Duodenal mucosa (tissue), 2 donors: ENCODE measurements around the gene NEMP2.

Source experiments
- H3K27ac ChIP-seq: one replicate; pipeline ENCODE4 v1.7.0; 2013; ENCODE audit warnings: low read depth, low read length
- H3K27me3 ChIP-seq, 2 donors: one replicate each; pipeline ENCODE4 v1.7.0; 2013; ENCODE audit warnings: low read length in 2 of 2, control low read depth in 1 of 2; ENCODE audit not compliant: insufficient read depth in 2 of 2, control insufficient read depth in 1 of 2
- H3K36me3 ChIP-seq, 2 donors: one replicate each; pipeline ENCODE4 v1.7.0; 2013; ENCODE audit warnings: low read length in 2 of 2, control low read depth in 1 of 2; ENCODE audit not compliant: insufficient read depth in 2 of 2, control insufficient read depth in 1 of 2
- H3K4me1 ChIP-seq, 2 donors: one replicate each; pipeline ENCODE4 v1.7.0; 2013; ENCODE audit warnings: low read length in 2 of 2, control low read depth in 1 of 2; ENCODE audit not compliant: insufficient read depth in 2 of 2, control insufficient read depth in 1 of 2
- H3K4me3 ChIP-seq, 2 donors: one replicate each; pipeline ENCODE4 v1.7.0; 2013; ENCODE audit warnings: low read length in 2 of 2, low read depth in 1 of 2
- H3K9ac ChIP-seq, 2 donors: one replicate each; pipeline ENCODE4 v1.7.0; 2013; ENCODE audit warnings: low read length in 2 of 2, low read depth in 1 of 2
- H3K9me3 ChIP-seq, 2 donors: one replicate each; pipeline ENCODE4 v1.7.0; 2013; ENCODE audit warnings: low read length in 2 of 2, control low read depth in 1 of 2; ENCODE audit not compliant: control insufficient read depth in 1 of 2

Gene NEMP2

GRCh38 chr2:190538201-190538600 is 3.7 kb upstream of the NEMP2 start:
- H3K4me1 ChIP-seq: peaks cover 6 to 7% of the 10 kb centered on the region in 2 donors
- H3K27ac ChIP-seq: no peak overlapping the region
- peaks cover 10 to 27% of the 10 kb centered on the region in 2 donors for H3K9me3 ChIP-seq
- no peak overlapping the region for H3K9ac ChIP-seq
- no peaks in the 10 kb centered on the region for H3K27me3 ChIP-seq
- no peaks in the 10 kb centered on the region for H3K36me3 ChIP-seq
- no peak overlapping the region for H3K4me3 ChIP-seq

DNA sequence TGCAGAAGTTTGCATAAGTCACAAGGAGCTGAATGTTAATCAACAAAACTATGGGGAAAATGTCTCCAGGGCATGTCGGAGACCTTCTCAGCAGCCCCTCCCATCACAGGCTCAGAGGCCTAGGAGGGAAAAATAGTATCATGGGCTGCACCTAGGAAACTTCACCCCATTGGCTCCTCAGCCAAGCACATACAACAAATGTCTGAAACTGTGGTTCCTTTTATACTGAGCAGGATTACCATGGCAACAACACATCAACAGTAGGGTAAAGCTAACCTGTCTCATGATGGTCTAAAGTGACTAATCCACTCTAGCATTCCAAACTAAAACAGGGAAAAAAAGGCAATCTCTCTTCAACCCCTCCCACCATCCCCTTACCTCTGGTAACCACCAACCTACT is 3.2 kb upstream of the NEMP2 start:
- Histone ChIP-seq H3K4me3 (no peak overlapping the region), H3K9ac (no peak overlapping the region), H3K36me3 (no peaks in the 10 kb centered on the region), H3K4me1 (peaks cover 6 to 7% of the 10 kb centered on the region in 2 donors), H3K27me3 (no peaks in the 10 kb centered on the region), H3K9me3 (peaks cover 10 to 27% of the 10 kb centered on the region in 2 donors), H3K27ac (no peak overlapping the region)

- peak overlapping the region; percentile 76 to 77 for H3K4me3 ChIP-seq
- H3K27ac ChIP-seq: no peak overlapping the region
- H3K9me3 ChIP-seq: peaks cover 8 to 23% of the 10 kb centered on the region in 2 donors
- H3K4me1 ChIP-seq: peaks cover 6 to 7% of the 10 kb centered on the region in 2 donors
- H3K36me3 ChIP-seq: no peaks in the 10 kb centered on the region
- peak overlapping the region; percentile 76 to 81 for H3K9ac ChIP-seq
- H3K27me3 ChIP-seq: no peaks in the 10 kb centered on the region
Observed at GRCh38 chr2:190535586-190535985, 1.1 kb upstream of the NEMP2 start.

DNA sequence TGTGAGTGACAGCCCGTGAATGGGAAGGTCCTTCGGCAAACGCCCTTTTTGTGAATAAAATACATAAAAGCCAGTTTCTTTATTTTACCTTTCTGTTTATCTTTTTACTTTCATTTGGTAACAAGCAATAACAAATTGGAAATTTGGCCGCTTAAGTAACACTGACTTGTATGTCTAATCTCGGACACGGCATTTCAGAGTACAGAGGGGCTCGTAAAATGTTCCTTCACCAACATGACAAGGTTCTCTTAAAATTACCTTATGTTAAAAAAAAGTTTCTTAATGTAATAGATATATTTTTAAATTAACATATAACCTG is 558 bp upstream of the NEMP2 start:
- Histone ChIP-seq H3K4me1 (peaks cover 6 to 7% of the 10 kb centered on the region in 2 donors), H3K27me3 (no peaks in the 10 kb centered on the region), H3K9me3 (peaks cover 3 to 18% of the 10 kb centered on the region in 2 donors), H3K4me3 (peak overlapping the region; percentile 76 to 77), H3K36me3 (no peaks in the 10 kb centered on the region), H3K9ac (peak overlapping the region; percentile 76 to 81), H3K27ac (peak overlapping the region; percentile 92)

DNA sequence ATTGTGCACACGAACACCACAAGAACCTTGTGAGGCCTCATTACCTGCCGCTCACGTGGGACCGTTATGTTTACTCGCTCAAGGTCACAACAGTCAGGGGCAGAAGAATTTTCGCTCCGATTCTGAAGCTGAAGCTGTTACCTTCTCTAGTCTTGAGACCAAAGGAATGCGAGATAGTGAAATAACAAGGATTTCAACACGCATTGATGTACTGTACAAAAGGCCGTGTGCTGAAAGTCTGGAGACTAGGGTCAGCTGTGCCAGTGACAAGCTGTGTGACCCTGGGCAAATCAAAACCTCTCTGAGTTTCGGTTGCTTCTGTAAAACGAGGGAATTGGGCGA is 583 bp downstream of the NEMP2 start:
- peak overlapping the region; percentile 92 for H3K27ac ChIP-seq
- no peaks in the 10 kb centered on the region for H3K27me3 ChIP-seq
- H3K36me3 ChIP-seq: no peaks in the 10 kb centered on the region
- peaks cover 0 to 7% of the 10 kb centered on the region in 2 donors for H3K9me3 ChIP-seq
- peak overlapping the region; percentile 76 to 77 for H3K4me3 ChIP-seq
- peak overlapping the region; percentile 76 to 81 for H3K9ac ChIP-seq
- peaks cover 6 to 7% of the 10 kb centered on the region in 2 donors for H3K4me1 ChIP-seq

GRCh38 chr2:190533175-190533967 is 1.2 kb downstream of the NEMP2 start:
- H3K9ac ChIP-seq: peak overlapping the region; percentile 76 to 81
- H3K27me3 ChIP-seq: no peaks in the 10 kb centered on the region
- H3K4me1 ChIP-seq: peaks cover 6 to 7% of the 10 kb centered on the region in 2 donors
- peak overlapping the region; percentile 92 for H3K27ac ChIP-seq
- H3K9me3 ChIP-seq: peaks cover 0 to 5% of the 10 kb centered on the region in 2 donors
- no peaks in the 10 kb centered on the region for H3K36me3 ChIP-seq
- H3K4me3 ChIP-seq: peak overlapping the region; percentile 76 to 77

- no peak overlapping the region for H3K9ac ChIP-seq
- H3K4me3 ChIP-seq: no peak overlapping the region
- no peak overlapping the region for H3K27ac ChIP-seq
- no peaks in the 10 kb centered on the region for H3K27me3 ChIP-seq
- H3K9me3 ChIP-seq: peaks cover 0 to under 1% of the 10 kb centered on the region in 2 donors
- peaks cover 6 to 7% of the 10 kb centered on the region in 2 donors for H3K4me1 ChIP-seq
- H3K36me3 ChIP-seq: no peaks in the 10 kb centered on the region
Observed at GRCh38 chr2:190532581-190532980, 1.9 kb downstream of the NEMP2 start.

- Histone ChIP-seq H3K4me1 (peaks cover 11 to 12% of the 10 kb centered on the region in 2 donors), H3K9ac (no peak overlapping the region), H3K27ac (no peak overlapping the region), H3K9me3 (no peaks in the 10 kb centered on the region), H3K4me3 (no peak overlapping the region), H3K27me3 (no peaks in the 10 kb centered on the region), H3K36me3 (no peaks in the 10 kb centered on the region)
Observed at GRCh38 chr2:190530248-190530900, 4.1 kb downstream of the NEMP2 start.

DNA sequence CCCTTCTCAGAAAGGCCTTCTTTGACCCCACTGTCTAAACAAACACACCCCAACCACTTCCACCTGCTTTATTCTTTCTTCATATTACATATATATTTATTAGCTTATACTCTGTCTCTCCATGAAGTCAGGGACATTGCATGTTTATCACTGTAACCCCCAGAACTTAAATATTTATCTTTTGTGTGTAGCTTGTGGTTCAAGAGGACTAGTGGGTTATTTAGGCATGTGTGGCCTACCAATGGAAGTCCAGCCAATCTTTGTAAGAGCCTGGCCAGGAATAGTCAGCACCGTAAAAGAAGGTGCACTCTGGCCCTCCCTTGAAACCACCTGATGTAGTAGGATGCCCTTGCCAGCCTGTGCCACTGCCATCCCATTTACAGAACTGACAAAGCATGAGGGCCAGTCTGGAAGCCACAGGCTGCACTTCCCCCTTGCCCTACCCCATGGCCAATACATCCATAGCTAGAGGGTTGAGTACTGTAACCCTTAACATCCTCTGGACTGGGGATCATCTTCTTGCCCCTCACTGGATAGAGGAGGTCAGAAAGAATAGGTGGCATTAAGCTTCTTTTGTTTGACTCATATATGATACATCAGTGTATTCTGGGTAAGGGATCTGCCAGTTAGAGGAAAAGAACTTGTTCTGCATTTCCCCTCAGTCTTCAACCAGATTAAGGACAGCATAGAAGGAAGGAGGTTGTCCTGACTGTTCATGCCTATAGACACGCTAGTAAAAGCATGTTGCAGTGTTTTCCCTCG is 4.9 kb downstream of the NEMP2 start:
- peaks cover 11 to 12% of the 10 kb centered on the region in 2 donors for H3K4me1 ChIP-seq
- no peak overlapping the region for H3K9ac ChIP-seq
- no peaks in the 10 kb centered on the region for H3K36me3 ChIP-seq
- no peaks in the 10 kb centered on the region for H3K9me3 ChIP-seq
- no peaks in the 10 kb centered on the region for H3K27me3 ChIP-seq
- no peak overlapping the region for H3K4me3 ChIP-seq
- no peak overlapping the region for H3K27ac ChIP-seq

DNA sequence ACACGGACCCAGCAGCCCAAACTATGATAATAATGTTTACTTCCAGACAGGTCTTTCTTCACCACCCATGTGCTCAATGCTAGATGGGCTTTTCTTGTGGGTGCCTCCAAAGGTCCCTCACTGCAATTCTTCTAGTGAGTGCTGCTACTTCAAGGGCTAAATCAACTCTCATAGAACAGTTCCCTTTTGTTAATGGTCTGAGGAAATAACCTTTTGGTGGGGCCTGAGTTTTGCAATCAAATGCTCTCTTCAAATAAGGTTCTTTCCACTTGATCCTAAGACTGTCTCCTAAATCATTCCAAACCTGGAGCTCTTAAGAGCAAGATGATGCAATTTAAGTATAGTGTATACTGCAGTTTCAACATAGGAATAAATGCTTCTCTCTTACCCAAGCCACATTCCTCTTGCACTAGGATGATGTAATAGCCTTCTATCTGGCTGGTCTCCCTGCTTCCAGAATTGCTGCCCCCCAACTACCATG is 6.0 kb downstream of the NEMP2 start:
- Histone ChIP-seq H3K27ac (no peak overlapping the region), H3K4me3 (no peak overlapping the region), H3K9me3 (no peaks in the 10 kb centered on the region), H3K4me1 (peaks cover 7 to 8% of the 10 kb centered on the region in 2 donors), H3K36me3 (no peaks in the 10 kb centered on the region), H3K27me3 (no peaks in the 10 kb centered on the region), H3K9ac (no peak overlapping the region)
